HS-5 (cell line): Measurements from ENCODE around the gene TNRC6A.
"Not testable (repeated sequence)": the region's sequence is repeated elsewhere in the genome, so short reads cannot be mapped to it uniquely, and the experiment has no call there.

Experiments
- DNase-seq: peaks from one replicate; pipeline ENCODE4 v3.0.0-alpha.2; 2012; ENCODE audit warnings: low read depth

The TNRC6A gene

DNA sequence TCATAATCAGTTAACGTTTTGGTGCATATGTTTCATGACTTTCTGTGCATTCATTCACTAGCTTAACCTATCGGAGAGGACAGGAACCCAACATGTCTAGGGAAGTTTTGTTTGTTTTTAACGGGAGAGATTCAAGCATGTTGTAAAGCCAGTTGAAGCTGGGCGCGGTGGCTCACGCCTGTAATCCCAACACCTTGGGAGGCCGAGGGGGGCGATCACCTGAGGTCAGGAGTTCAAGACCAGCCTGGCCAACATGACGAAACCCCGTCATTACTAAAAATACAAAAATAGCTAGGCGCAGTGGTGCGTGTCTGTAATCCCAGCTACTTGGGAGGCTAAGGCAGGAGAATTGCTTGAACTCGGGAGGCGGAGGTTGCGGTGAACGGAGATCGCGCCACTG is 1.4 kb upstream of the TNRC6A start:
- no peak for DNase-seq

DNA sequence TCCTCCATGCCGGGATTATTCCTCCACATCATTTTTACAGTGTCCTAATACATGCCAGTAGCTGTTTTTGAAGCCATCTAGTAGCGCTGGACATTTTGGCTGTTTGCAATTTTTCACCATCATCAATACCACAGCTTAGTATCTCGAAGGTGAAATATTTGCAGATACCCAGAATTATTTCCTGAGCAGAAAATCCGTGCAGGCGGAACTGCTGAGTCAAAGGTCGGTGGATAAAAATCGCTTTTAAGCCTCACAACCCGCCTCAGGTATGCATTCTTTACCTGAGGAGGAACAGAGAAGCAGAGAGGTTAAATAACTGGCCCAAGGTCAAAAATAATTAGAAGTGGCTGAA is 584 bp upstream of the TNRC6A start:
- DNase-seq: no peak

DNA sequence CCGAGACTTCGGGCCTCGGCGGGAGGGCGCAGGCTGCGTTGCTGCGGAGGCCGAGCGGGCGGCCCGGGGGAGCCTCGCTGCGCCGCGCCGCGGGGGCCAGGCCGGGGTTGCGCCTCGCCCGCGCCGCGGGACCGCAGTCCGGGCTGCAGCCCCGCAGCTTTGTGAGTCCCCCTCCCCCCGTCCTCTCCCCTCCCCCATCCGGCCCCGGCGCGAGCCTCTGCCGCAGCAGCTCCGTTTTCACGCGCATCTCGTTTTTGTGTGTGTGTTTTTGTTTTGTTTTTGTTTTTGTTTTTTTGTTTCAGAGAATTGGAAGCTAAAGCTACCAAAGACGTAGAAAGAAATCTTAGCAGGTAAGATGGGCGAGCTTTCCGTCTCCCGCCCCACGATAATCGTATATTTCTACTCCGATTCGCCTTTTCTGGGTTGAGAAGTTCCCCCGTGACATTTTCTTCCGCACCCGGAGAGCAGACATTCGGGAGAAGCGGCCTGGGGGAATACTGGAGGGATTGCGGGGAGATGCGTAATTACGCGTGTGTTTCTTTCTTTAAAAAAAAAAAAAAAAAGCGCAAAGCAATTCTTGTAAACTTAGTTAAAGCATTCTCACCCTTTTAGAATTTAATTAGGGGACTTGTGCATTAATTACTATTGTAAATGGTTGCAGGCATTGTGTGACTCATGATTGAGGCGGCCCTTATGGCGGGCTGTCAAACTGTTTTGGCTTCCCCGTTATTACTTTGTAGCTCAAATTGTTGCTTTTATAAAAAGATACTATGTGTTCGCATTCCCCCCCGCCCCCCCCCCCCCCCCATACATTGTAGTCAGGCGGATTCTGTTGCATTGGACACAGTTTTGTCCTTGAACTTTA is 732 bp downstream of the TNRC6A start:
- no peak for DNase-seq

DNA sequence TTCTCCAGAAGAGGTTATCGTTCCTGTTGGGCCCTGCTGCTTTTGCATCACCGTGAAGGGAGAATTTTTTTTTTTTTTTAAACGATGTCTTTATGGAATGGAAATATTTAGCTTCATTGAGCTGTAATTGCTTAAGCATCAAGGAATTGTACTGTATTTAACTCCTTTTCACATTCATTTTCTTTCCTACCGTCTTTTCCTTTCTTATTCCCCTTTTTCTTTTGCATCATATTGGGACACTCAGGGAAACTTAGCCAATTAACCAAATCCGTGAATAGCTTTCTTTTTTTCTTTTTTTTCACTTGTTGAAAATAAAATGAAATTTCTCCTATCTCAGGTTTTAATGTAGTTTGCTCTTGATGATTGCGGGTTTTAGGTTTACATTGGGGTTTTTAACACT is 1.5 kb downstream of the TNRC6A start:
- no peak for DNase-seq

DNA sequence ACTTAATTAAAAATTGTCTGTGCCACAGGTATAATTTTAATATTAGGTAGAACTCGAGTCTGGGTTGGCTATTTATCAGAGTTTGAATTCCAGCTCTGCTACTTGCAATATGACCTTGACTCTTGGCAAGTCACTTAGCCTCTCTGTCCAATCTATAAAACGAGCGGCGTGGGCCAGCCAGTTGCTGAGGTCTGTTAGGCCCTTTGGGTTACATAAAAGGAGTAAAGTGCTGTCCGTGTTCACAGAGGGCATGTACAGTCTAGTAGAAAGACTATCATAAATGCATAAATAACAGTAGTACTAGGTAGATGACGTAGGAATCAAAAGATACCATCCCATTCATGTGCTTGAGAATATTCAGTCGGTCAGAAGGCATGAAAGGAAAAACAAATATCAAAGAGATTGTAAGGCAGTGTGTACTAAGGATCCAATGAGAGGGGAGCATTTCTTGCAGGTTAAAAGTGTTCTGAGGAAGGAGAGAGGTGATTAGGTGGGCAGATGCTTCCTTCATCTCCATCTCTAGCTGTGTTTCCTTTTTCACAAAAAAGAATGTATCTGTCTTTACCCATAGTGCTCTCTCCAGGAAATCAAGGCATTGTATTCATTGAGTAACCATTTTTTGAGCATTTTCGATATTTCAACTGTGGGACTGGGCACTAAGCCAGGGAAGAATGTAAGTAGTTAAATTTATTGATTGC is 2.4 kb downstream of the TNRC6A start:
- DNase-seq: no peak

DNA sequence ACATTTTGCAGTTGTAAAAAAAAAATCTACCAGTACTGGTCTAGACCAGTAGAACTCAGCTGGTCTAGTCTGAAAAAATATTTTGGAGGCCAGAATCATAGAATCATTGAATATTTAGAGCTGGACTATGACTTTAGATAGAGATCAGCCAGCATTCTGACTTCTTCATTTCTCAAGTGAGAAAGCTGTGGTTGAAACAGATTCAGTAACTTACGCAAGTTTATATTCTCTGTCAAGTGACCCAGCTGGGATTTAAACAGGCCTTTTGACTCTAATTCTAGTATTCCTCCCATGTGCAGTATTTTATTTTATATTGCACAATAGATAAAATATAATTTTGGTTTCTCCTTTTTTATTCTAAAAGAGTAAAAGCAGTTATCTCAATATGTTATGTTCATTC is 4.9 kb downstream of the TNRC6A start:
- no peak for DNase-seq

DNA sequence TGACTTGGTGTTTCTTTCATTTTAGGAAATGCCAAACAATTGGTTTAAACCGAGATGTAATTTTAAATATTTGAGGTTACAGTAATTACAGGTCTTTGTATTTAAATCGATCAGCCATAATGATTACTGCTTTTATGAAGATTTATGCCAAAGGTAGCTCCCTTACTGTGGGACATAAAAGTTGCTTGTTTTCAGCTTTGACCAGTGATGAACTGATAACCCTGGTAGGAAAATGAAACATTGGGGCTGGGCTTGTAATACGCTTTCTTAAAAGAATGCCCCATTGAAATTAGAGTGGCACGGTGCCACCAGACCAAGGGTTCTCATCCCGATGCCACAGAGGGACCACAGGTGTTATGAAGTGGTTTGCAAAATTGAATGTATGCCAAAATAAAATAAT is 7.3 kb downstream of the TNRC6A start:
- DNase-seq: no peak

DNA sequence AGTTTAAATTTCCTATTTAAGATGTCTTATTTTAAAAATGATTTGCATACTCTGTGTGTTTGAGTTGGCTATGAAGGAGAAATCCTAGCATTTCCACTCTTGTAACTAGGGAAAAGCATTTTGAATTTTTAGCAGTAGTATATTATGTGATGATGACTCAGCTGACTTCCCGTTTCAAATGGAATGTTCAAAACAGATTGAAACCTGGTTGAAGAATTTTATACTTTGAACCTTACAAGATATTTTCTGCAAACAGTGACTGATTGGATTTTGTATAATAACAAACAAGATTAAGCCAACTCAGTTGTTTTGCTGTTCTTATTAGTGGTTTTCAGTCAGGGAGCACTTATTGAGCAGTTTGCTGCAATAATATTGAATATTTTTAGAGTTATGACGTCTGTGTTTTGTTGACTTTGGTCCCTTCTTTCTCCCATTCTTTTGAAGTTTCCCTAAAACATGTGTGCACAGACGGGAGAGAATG is 8.0 kb downstream of the TNRC6A start:
- no peak for DNase-seq

DNA sequence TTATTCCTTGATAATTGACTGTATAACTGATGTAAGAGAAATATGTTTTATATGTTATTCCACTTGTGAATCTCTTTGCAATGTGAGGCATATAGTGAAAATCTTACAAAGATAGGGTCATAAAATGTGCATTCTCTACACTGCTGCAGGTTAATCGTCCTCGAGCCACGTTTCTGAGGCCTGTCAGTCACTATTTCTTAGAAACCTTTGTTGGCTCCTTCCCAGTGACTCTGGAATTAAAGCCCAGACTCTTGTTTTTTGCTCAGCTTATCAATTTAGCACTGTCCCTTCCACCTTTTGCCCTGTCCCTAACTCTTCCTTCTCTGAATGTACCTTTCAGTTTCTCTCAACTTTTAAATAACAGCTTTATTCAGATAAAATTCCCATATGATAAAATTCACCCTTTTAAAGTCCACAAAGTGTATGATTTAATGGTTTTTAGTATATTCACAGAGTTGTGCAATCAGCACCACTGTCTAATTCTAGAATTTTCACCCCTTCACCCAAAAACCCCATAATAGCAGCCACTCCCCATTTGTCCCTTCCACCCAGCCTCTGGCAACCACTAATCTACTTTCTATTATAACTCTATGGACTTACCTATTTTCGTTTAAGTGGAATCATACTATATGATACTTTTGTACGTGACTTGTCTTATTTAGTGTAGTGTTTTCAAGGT is 8.6 kb downstream of the TNRC6A start:
- DNase-seq: no peak

DNA sequence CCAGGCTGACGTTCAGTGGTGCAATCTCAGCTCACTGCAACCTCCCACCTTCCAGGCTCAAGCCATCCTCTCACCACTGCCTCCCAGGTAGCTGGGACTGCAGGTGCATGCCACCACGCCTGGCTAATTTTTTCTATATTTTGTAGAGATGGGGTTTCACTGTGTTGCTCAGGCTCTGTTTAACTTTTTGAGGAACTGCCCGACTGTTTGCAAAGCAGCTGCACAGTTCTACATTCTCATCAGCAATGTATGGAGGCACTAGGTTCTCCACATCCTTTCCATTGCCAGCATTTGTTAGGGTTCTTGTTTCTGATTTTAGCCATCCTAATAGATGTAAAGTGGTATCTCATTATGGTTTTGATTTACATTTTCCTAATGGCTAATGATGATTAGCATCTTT is 9.4 kb downstream of the TNRC6A start:
- no peak for DNase-seq

DNA sequence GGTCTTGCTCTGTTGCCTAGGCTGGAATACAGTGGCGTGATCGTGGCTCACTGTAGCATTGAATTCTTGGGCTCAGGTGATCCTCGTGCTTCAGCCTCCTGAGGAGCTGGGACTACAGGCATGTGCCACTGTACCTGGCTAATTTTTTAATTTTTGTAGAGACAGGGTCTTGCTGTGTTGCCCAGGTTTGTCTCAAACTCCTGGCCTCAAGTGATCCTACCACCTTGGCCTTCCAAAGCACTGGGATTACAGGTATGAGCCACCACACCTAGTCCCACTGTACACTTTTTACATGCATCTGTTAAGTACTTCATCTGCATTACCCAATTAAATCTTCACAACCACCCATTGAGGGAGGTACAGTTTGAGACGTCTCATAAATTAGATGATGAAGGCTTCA is 12.4 kb downstream of the TNRC6A start:
- DNase-seq: no peak

DNA sequence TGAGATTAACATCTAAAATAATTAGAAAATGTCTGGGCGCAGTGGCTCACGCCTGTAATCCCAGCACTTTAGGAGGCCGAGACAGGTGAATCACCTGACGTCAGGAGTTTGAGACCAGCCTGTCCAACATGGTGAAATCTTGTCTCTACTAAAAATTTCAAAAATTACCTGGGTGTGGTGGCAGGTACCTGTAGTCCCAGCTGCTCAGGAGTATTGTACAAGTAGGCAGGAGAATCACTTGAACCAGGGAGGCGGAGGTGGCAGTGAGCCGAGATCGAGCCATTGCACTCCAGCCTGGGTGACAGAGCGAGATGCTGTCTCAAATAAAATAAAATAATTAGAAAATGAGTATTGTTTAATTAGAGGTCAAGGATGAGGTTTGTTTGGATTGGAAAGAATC is 13.2 kb downstream of the TNRC6A start:
- DNase-seq: not testable (repeated sequence)

DNA sequence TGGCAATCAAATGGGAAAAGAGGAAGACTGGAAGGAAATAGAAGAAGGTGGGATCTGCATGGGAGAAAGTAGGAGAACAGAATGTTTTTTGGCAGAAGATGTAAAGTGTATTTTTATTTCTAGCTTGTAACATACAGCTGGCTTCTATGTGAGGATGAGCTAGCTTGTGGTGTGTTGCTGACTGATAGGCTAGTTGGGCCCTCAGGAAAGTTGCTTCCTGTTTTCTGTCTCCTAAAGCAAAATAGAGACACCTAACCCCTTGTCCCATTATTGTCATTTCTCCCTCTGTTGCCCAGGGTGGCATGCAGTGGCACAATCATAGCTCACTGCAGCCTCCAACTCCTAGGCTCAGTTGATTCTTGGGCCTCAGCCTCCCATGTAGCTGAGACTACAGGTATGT is 15.9 kb downstream of the TNRC6A start:
- DNase-seq: no peak

DNA sequence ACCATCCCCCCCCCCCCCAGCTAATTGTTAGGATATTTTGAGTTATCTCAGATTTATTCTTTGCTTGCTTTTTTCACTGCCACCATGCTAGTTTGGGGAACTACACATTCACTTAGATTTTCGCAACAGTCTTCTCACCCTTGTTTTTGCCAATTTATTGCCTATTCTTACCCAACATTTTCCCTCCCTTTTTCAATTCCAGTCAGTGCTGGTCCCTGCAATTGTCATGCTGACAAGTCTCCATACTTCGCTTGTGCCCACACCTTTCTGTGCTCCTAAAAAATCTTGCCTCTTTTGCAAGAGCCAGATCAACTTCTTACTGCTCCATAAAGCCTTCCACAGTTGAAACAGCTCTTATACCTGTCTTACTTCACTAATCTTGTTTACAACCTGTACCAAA is 16.3 kb downstream of the TNRC6A start:
- no peak for DNase-seq

DNA sequence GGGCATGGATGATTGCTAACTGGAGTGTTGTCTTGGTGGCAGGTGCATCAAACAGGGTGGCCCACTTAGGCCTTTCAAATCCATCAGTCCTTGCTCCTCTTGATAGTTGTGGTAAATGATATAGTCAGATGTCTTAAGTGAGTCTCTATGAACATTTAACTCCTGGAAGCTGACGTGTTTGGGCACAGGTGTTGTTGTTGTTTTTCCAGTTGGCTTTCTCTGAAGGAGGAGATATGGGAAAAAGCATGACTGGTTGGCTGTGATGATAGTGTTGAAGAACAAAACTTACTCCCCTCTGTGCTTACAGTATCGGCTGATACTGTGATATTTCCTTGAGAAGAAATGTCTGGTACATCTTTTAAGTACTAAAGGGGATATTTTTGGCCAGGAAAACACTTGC is 18.0 kb downstream of the TNRC6A start:
- no peak for DNase-seq

DNA sequence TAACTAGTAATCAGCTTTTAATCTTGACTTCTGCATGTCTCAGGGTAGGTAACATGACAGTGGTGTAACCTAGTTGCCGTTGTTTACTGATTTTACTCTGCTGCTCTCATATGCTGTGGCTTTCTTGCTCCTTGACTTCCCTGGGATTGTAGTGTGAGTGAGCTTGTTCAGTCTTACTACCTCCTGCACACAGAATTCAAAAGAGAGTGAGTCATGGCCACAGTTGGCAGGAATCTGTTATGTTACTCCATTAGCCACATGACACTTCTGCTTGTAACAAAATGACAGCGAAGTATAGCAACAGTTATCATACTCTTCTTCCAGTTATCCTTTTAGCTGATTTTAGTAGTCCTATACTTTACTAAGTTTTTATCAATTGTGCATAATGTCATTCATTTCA is 18.8 kb downstream of the TNRC6A start:
- peak; percentile 85 for DNase-seq

DNA sequence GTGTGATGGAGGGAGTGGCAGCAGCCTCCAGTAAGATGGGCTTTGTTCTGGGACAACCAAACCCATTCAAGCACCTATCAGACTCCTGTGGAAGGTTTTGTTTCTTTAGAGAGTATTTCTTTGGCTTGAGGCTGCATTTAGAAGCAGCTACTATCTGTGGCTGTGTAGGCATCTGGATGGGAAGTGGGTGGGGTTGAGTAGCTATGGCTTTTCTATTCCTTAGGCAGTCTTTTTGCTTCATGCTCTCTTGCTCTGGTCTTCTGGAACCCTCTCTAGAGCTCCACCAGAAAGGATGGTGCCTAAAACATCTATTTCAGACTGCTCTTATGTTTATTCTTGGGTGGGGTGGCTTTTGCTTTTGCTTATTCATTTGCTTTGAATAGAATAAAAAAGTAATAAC is 19.9 kb downstream of the TNRC6A start:
- DNase-seq: no peak

DNA sequence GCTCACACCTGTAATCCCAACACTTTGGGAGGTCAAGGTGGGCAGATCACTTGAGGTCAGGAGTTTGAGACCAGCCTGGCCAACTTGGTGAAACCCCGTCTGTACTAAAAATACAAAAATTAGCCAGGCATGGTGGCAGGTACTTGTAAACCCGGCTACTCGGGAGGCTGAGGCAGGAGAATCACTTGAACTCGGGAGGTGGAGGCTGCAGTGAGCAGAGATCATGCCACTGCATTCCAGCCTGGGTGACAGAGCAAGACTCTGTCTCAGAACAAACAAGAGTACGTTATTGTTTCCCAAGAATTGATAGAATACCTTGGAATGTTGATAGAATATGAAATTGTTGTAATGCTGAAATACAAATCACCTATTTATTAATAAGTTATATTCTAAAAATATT is 20.4 kb downstream of the TNRC6A start:
- DNase-seq: not testable (repeated sequence)

DNA sequence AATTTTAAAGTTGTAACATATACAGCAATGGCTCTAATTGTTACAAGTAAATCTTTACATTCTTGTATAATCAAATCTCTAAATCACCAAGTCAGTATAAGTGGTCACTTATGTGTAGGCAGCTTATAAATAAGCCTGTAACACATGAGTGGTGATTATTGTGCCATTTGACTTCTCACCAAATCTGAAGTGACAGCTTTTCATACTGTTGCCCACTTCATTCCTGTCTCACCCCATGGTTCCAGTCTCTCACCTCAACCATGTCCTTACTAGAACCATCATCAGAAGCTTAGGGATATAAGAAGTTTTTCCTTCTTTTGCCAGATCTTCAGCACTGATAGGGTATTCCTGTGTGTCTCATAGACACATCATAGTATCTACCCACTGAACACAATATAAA is 23.5 kb downstream of the TNRC6A start:
- DNase-seq: no peak

DNA sequence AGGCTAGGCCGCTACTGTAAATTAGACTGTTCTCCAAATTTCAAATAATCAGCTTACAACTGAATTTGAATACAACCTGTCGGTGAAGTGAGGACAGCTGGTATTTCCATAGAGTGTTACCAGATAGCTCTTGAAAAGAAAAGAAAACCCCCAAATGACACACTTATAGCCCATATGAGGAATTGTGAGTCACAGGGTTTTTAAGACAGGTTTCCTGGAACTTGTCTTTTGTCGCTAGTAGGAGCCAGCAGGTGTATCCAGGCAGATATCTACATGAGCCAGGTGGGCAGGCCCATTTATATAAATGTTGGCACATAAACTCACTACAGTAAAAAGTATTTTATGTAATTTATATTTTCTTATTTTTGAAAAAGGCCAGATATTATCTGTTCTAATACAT is 24.0 kb downstream of the TNRC6A start:
- no peak for DNase-seq

DNA sequence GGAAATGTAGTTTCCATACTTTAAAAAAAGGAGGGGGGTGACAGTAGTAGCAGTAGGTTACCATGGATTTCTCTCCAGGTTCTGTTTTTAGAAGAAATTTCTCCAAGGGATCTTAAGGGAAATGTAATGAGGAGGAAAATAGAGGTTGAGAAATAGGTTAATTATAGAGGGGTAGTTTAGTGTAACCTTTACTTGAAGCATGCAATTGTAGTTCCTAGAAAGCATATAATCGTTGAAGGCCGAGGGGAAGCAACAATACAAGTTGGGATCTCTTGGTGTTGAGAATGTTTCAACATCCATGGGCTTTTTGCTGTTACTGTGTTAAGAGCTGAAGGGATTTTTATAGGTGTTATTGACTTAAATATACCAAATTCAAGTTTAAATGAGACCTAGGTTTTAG is 25.1 kb downstream of the TNRC6A start:
- DNase-seq: no peak

DNA sequence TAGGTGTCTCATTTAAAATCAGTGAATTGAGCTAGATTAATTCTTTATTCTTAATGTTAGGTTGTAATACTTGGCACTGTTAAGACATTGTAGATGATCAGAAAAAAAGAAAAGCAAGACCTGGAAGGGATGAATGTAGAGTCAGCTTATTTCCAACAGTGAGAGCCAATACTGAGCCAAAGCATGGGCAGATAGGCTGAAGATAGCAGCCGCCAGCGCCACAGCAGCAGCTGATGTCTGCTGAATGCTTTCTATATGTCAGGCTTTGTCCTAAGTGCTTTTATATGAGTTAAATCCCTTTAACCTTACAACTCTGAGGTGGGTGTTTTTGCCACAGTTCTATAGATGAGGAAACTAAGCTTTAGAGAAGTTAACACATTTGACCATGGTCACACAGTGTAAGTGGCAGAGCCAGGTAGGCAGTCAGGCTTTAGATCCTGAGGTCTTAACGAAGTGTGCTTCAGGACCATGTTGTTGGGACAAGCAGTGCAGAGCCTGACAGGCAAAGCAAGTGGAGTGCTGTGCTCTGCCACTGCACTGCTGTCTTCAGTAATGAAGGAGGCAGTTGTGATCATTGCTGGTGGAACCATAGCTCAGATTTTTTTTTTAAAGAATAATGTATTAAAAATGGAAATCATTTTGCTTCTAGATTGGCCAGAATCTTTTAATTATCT is 25.9 kb downstream of the TNRC6A start:
- no peak for DNase-seq

DNA sequence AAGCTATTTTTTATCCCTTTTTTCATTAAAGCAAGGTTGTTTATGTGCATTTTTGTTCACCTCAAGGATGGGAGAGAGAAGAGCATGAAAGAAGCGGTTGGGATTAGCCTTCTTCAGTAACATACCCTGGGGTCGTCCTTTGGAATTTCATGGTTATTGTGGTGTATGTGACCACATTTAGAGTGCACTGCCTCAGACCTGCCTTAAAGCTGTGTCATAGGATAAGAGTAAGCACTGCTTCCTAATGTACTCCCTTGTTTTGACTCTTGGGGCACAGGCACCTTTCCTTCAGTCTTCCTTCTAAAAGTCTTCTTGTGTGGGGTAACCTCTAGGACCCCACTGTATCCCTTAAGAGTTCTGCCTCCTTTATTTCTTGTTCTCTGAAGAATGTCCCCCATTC is 28.9 kb downstream of the TNRC6A start:
- no peak for DNase-seq
